OCI-LY3 (cell line): Measurements from ENCODE around the gene TUB.

Source experiments
- H2AFZ ChIP-seq: fragments of 200-600, 300-600 bp; shearing (Covaris generic); 2 replicates; pipeline ENCODE4 v1.6.0; 2014; ENCODE audit warnings: antibody characterized with exemption, low read depth, low read length
- H3K27ac ChIP-seq: fragments of 200-600, 300-600 bp; sonication (generic); 2 replicates; pipeline ENCODE4 v1.5.1; 2014; ENCODE audit warnings: mild to moderate bottlenecking, low read length, moderate library complexity, mixed read lengths
- H3K27me3 ChIP-seq: fragments of 200-600, 300-600 bp; sonication (generic); 2 replicates; pipeline ENCODE4 v1.6.1; 2014; ENCODE audit warnings: low read depth, low read length, mixed read lengths
- H3K36me3 ChIP-seq: fragments of 200-600, 300-600 bp; sonication (generic); replicated peaks from 2 replicates; pipeline ENCODE3; 2014; ENCODE audit warnings: low read depth, low read length, mixed read lengths
- H3K4me1 ChIP-seq: fragments of 300-600, 200-600 bp; sonication (generic); 2 replicates; pipeline ENCODE4 v1.6.1; 2014; ENCODE audit warnings: low read length, mixed read lengths
- H3K4me2 ChIP-seq: fragments of 200-600, 300-600 bp; sonication (generic); 2 replicates; pipeline ENCODE4 v1.6.1; 2014; ENCODE audit warnings: low read length, mixed read lengths
- H3K4me3 ChIP-seq: fragments of 300-600, 200-600 bp; sonication (generic); 2 replicates; pipeline ENCODE4 v1.5.1; 2014; ENCODE audit warnings: antibody characterized with exemption, mild to moderate bottlenecking, low read length, moderate library complexity
- H3K79me2 ChIP-seq: fragments of 300-600, 200-600 bp; shearing (Covaris generic); 2 replicates; pipeline ENCODE4 v1.6.1; 2014; ENCODE audit warnings: mild to moderate bottlenecking, low read length, mixed read lengths
- H3K9ac ChIP-seq: fragments of 300-600, 200-600 bp; shearing (Covaris generic); 2 replicates; pipeline ENCODE4 v1.6.0; 2014; ENCODE audit warnings: mild to moderate bottlenecking, low read length, moderate library complexity
- H3K9me3 ChIP-seq: fragments of 200-600, 300-600 bp; shearing (Covaris generic); 2 replicates; pipeline ENCODE4 v1.6.1; 2014; ENCODE audit warnings: low read length, mixed read lengths; ENCODE audit not compliant: insufficient read depth
- H4K20me1 ChIP-seq: fragments of 200-600, 300-600 bp; sonication (generic); 2 replicates; pipeline ENCODE4 v1.6.1; 2016; ENCODE audit warnings: low read length, mixed read lengths; ENCODE audit not compliant: insufficient read depth
- CTCF ChIP-seq: fragments of 200-600, 300-600 bp; sonication (generic); IDR thresholded peaks from 2 replicates; pipeline ENCODE4 v1.5.1; 2014; ENCODE audit warnings: antibody characterized with exemption, low read length, low read depth
- EZH2phosphoT487 ChIP-seq: fragments of 200-600 bp; shearing (Covaris generic); IDR thresholded peaks from 2 replicates; pipeline ENCODE4 v1.6.1; 2018; ENCODE audit warnings: antibody characterized with exemption, mixed run types, low read depth

Gene TUB

GRCh38 chr11:8094656-8095055 lies 13.6 kb downstream of the TUB start:
- Histone ChIP-seq H3K27me3 (no peaks in the 10 kb centered on the region), H2AFZ (no peak overlapping the region), H3K9me3 (no peaks in the 10 kb centered on the region), H3K9ac (no peak overlapping the region), H3K4me3 (no peak overlapping the region), H3K27ac (no peak overlapping the region), H3K79me2 (no peaks in the 10 kb centered on the region), H3K36me3 (no peaks in the 10 kb centered on the region), H3K4me1 (peaks cover 27% of the 10 kb centered on the region), H4K20me1 (no peaks in the 10 kb centered on the region), H3K4me2 (no peak overlapping the region)
- TF ChIP-seq EZH2phosphoT487 (no peak), CTCF (no peak)

- Histone ChIP-seq H3K36me3 (no peaks in the 10 kb centered on the region), H2AFZ (no peak overlapping the region), H3K4me3 (no peak overlapping the region), H3K9me3 (no peaks in the 10 kb centered on the region), H3K27me3 (no peaks in the 10 kb centered on the region; the same call in 1 of the 2 replicates), H3K79me2 (no peaks in the 10 kb centered on the region), H3K4me2 (no peak overlapping the region), H3K4me1 (peaks cover 29% of the 10 kb centered on the region), H4K20me1 (no peaks in the 10 kb centered on the region), H3K27ac (no peak overlapping the region), H3K9ac (no peak overlapping the region)
- TF ChIP-seq EZH2phosphoT487 (no peak), CTCF (no peak)
Observed at GRCh38 chr11:8095371-8095770, 14.4 kb downstream of the TUB start.

DNA sequence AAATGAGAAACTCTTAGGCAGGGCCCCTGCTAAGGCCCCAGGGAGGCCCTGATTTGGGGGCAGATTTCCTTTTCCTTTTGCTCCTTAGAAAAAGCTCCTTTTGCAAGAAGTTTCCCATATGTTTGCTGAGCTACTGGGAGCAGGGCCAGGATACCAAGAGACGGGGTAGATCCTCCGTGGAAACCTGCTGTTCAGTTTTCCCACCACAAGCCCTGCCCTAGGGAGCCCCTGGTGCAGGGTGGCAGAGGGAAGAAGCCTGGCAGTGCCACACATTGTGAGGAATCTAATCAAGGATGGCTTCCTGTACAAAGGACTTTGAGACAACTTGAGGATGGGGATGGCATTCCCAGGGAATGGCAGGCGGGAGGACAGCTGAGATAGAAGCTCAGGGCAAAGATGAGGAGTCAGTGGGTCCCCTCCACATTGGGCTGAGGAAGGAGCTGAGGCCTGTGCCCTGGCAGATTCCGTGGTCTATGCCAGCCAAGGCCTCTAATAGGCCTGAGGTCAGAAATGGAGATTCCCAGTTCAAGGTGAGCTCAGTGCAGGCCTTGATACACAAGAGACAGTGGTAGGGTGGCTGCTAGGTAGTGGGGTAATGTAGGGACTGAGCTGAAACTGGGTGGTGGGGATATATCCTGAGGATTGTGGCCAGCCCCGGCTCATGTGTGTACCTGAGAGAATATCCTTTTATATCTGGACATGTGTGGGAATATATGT lies 15.0 kb downstream of the TUB start:
- TF ChIP-seq CTCF (no peak), EZH2phosphoT487 (no peak)
- H3K4me1 ChIP-seq: peaks cover 28% of the 10 kb centered on the region
- H3K27me3 ChIP-seq: no peaks in the 10 kb centered on the region; the same call in 1 of the 2 replicates
- no peaks in the 10 kb centered on the region for H3K36me3 ChIP-seq
- no peak overlapping the region for H3K4me3 ChIP-seq
- no peak overlapping the region for H3K9ac ChIP-seq
- no peak overlapping the region for H3K4me2 ChIP-seq
- no peaks in the 10 kb centered on the region for H3K9me3 ChIP-seq
- H3K27ac ChIP-seq: no peak overlapping the region
- no peaks in the 10 kb centered on the region for H3K79me2 ChIP-seq
- no peaks in the 10 kb centered on the region for H4K20me1 ChIP-seq
- H2AFZ ChIP-seq: no peak overlapping the region

DNA sequence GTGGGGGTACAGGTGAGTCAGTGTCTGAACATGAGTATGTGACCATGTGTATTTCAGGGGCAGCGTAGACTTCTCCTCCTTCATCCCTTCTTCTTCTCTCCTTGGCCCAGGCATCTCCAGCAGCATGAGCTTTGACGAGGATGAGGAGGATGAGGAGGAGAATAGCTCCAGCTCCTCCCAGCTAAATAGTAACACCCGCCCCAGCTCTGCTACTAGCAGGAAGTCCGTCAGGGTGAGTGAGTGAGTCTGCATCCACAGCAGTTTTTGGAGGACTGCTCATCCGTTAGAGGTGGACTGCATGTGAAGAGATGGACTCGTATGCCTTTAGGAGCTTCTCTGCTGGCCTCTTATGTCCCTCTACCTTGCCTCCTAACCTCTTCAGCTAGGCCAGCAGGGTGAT lies 15.6 kb downstream of the TUB start:
- H3K9me3 ChIP-seq: no peaks in the 10 kb centered on the region
- no peaks in the 10 kb centered on the region; the same call in 1 of the 2 replicates for H3K27me3 ChIP-seq
- no peak overlapping the region for H3K27ac ChIP-seq
- H3K36me3 ChIP-seq: no peaks in the 10 kb centered on the region
- no peak overlapping the region for H2AFZ ChIP-seq
- no peak for TF ChIP-seq CTCF
- TF ChIP-seq EZH2phosphoT487: no peak
- no peak overlapping the region for H3K4me3 ChIP-seq
- H3K79me2 ChIP-seq: no peaks in the 10 kb centered on the region
- no peak overlapping the region for H3K9ac ChIP-seq
- H4K20me1 ChIP-seq: no peaks in the 10 kb centered on the region
- H3K4me1 ChIP-seq: peaks cover 24% of the 10 kb centered on the region
- H3K4me2 ChIP-seq: no peak overlapping the region
